ENCODE measurements around the gene PRSS27.

GRCh38 chr16:2728034-2728433 is 8.0 kb upstream of the PRSS27 start:
- TF ChIP-seq CTCF (IDR thresholded peaks at IDR 0.05; ENCODE audit: extremely low read depth in 1 of 2, insufficient read depth in 1 of 2, low read depth in 1 of 2, low read length in 2 of 2) (no peak), MYC (IDR thresholded peaks at IDR 0.05; ENCODE audit: low read depth, low read length) (no peak), POLR2A (IDR thresholded peaks at IDR 0.05; ENCODE audit: low read depth, low read length) (no peak), EZH2 (IDR thresholded peaks at IDR 0.05; ENCODE audit: borderline replicate concordance, low read depth, low read length, severe bottlenecking) (no peak), FOS (IDR thresholded peaks at IDR 0.05; ENCODE audit: borderline replicate concordance, insufficient read depth, low read length) (no peak), JUN (IDR thresholded peaks at IDR 0.05; ENCODE audit: borderline replicate concordance, insufficient read depth, insufficient read length, low read depth) (no peak)

Measured in endothelial cell of umbilical vein (primary cell).